Spleen (tissue), 11 donors: ENCODE results near the gene ARSI. TPM values are rescaled to one million over a fixed set of nuclear protein-coding genes. Genes with fewer than 3 reads are reported as not detected.
A peak's percentile ranks its signal among the peaks of the same experiment; 100 is the strongest.

ENCODE experiments used
- DNase-seq: peaks from one replicate; pipeline ENCODE4 v3.0.0-alpha.2; 2020
- H3K27ac ChIP-seq, 8 donors: fragments of 200-600 bp; sonication (generic) in 7 of 8; 1 replicate in 4 of 8; 2 replicates in 4 of 8; pipeline versions ENCODE4 v1.5.0 to v1.8.0; 2016 to 2021; ENCODE audit warnings: inconsistent platforms in 4 of 8, mild to moderate bottlenecking in 4 of 8, moderate library complexity in 1 of 8
- H3K27me3 ChIP-seq, 7 donors: fragments of 200-600 bp; sonication (generic) in 6 of 7; replicated peaks in 1 of 7; 1 replicate in 4 of 7; 2 replicates in 3 of 7; pipeline versions ENCODE4 v1.5.0 to v1.8.0; 2016 to 2021; ENCODE audit warnings: inconsistent platforms in 3 of 7, mild to moderate bottlenecking in 1 of 7
- H3K36me3 ChIP-seq, 6 donors: fragments of 200-600 bp; sonication (generic) in 5 of 6; 1 replicate in 4 of 6; 2 replicates in 2 of 6; pipeline versions ENCODE4 v1.5.0 to v1.8.0; 2016 to 2021; ENCODE audit warnings: inconsistent platforms in 2 of 6
- H3K4me1 ChIP-seq, 6 donors: fragments of 200-600 bp; sonication (generic) in 5 of 6; 1 replicate in 3 of 6; 2 replicates in 3 of 6; pipeline versions ENCODE4 v1.5.0 to v1.8.0; 2016 to 2021; ENCODE audit warnings: inconsistent platforms in 3 of 6
- H3K4me3 ChIP-seq, 8 donors: fragments of 200-600 bp; sonication (generic) in 7 of 8; 1 replicate in 4 of 8; 2 replicates in 4 of 8; pipeline versions ENCODE4 v1.5.0 to v1.8.0; 2016 to 2021; ENCODE audit warnings: inconsistent platforms in 4 of 8, mild to moderate bottlenecking in 4 of 8, moderate library complexity in 2 of 8
- H3K9me3 ChIP-seq, 8 donors: fragments of 200-600 bp; sonication (generic) in 7 of 8; 1 replicate in 4 of 8; 2 replicates in 4 of 8; pipeline versions ENCODE4 v1.5.0 to v1.8.0; 2016 to 2021; ENCODE audit warnings: inconsistent platforms in 4 of 8
- POLR2A ChIP-seq, 3 donors: fragments of 450-650 bp; IDR thresholded peaks; one replicate each; pipeline ENCODE4 v1.5.1; 2017; ENCODE audit warnings: antibody characterized with exemption in 3 of 3, mild to moderate bottlenecking in 1 of 3
- POLR2AphosphoS5 ChIP-seq, 3 donors: sonication (generic); formaldehyde crosslinking; IDR thresholded peaks; one replicate each; pipeline ENCODE4 v1.5.1; 2017; ENCODE audit warnings: antibody characterized with exemption in 3 of 3
- WGBS, 5 donors: extraction: QIAGEN DNeasy Blood & Tissue Kit in 3 of 5; methylation state at CpG; one replicate each; pipeline versions ENCODE4 v1.1.5 to v1.1.7; 2013 to 2018; 5-methylcytosine and 5-hydroxymethylcytosine counted together
- intact Hi-C: fragments of 100-400 bp; cut with DNase I; formaldehyde crosslinking; loops from one replicate; pipeline ENCODE4 v1.15.0; 2023; ENCODE audit warnings: low total_unique reads
- polyA plus RNA-seq, 3 donors: library from polyadenylated mRNA; stranded (reverse); fragments of 200-250 nt; gene quantifications; one replicate each; pipeline ENCODE4 v1.2.1, GENCODE V29; 2013
- total RNA-seq, 7 donors: library from RNA; depleted of rRNA in 3 of 7; stranded (reverse); fragments of >200 nt in 3 of 7; fragmentation: NEBNext Ultra II Directional in 4 of 7; extraction: Animal tissue kit (Norgen Biotek cat#: 25700) in 4 of 7; gene quantifications; one replicate each; pipeline versions ENCODE4 v1.1.0 to v1.2.1, GENCODE V29; 2016 to 2021
- TF ChIP-seq, protein P1 (sequence below), 11 experiments: fragments of 200-600 bp in 7 of 11; fragments of 450-650 bp in 4 of 11; sonication (generic) in 4 of 11; IDR thresholded peaks in 8 of 11; conservative IDR thresholded peaks in 3 of 11; 1 replicate in 7 of 11; 2 replicates in 4 of 11; pipeline versions ENCODE4 v1.4.0 to v1.8.0; 2016 to 2021; ENCODE audit warnings: antibody characterized with exemption in 11 of 11, inconsistent platforms in 4 of 11, mild to moderate bottlenecking in 1 of 11
- donor health status: healthy with polysubstance abuse.
- donor health status: DM: no; HTN: no; CAD: no; lungs with moderate emphysema.
- donor health status: DM: no; HTN: no; CAD: no.
- donor health status: Bipolar disorder and iron deficiency.
- donor health status: healthy.
- donor health status: DM: no; HTN: no; CAD: no.
- donor health status: DM: yes; HTN: yes; CAD: no.

ARSI gene
- total and polyA plus RNA-seq, 10 donors: 0.07 to 3.8 (median 0.92) TPM

DNA sequence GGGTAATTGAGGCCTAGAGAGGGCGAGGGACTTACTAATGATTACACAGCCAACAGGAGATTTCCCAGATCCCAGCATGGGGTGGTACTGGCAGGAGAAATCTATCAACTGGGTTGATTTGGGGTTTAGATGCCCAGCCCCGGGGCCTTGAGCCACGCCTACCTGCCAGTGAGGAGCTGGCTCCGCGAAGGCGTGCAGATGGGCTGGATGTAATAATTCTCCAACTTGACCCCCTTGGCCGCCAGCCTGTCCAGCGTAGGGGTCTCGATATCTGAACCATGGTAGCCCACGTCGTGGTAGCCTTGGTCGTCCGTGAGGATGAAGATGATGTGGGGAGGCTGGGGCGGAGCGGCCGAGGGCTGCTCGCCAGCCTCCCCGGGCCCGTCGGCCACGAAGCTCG, 804 bp downstream of the ARSI start:
- Histone ChIP-seq H3K36me3 (no peaks in the 10 kb centered on the region), H3K27ac (no peak overlapping the region), H3K9me3 (no peaks in the 10 kb centered on the region), H3K4me1 (peaks cover 0 to 28% (median 11%) of the 10 kb centered on the region in 6 donors), H3K27me3 (peaks cover 0 to 44% (median 15%) of the 10 kb centered on the region in 7 donors), H3K4me3 (peak overlapping the region in 7 of 8 donors; percentile 8 to 54 (median 19))
- TF ChIP-seq, protein P1, sequence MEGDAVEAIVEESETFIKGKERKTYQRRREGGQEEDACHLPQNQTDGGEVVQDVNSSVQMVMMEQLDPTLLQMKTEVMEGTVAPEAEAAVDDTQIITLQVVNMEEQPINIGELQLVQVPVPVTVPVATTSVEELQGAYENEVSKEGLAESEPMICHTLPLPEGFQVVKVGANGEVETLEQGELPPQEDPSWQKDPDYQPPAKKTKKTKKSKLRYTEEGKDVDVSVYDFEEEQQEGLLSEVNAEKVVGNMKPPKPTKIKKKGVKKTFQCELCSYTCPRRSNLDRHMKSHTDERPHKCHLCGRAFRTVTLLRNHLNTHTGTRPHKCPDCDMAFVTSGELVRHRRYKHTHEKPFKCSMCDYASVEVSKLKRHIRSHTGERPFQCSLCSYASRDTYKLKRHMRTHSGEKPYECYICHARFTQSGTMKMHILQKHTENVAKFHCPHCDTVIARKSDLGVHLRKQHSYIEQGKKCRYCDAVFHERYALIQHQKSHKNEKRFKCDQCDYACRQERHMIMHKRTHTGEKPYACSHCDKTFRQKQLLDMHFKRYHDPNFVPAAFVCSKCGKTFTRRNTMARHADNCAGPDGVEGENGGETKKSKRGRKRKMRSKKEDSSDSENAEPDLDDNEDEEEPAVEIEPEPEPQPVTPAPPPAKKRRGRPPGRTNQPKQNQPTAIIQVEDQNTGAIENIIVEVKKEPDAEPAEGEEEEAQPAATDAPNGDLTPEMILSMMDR (IDR thresholded peaks at IDR 0.05 in 8 of 11, conservative IDR thresholded peaks at IDR 0.05 in 3 of 11): no peak
- TF ChIP-seq POLR2AphosphoS5 (IDR thresholded peaks at IDR 0.05) (no peak), POLR2A (IDR thresholded peaks at IDR 0.05) (no peak)
- intact Hi-C loops: no loop called here
- WGBS, 5 donors: 25 to 42% (median 28%) methylated on average over 10 to 22 of the region's 22 CpGs
- no peak for DNase-seq

DNA sequence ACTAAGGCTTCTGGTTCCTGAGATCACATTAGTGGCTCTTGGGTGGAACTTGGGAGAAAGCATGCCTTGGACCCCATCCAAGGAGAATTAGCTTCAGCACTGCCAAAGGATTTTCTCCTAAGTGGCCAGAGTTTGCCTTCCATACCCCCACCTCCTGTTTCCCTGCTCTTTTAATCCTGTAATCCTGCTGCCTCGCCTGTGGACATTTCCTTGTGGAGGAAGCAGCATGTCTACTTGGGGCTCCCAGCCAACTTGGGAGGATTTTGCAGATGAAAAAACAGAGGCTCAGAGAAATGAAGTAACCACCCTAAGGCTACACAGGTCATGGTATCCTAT, 1.6 kb downstream of the ARSI start:
- H3K36me3 ChIP-seq: no peaks in the 10 kb centered on the region
- WGBS, 5 donors: 29 to 65% (median 50%) methylated on average over 1 of the region's 1 CpG
- TF ChIP-seq POLR2A (IDR thresholded peaks at IDR 0.05) (no peak), POLR2AphosphoS5 (IDR thresholded peaks at IDR 0.05) (no peak)
- TF ChIP-seq, protein P1 (IDR thresholded peaks at IDR 0.05 in 8 of 11, conservative IDR thresholded peaks at IDR 0.05 in 3 of 11): no peak
- intact Hi-C loops: no loop called here
- no peaks in the 10 kb centered on the region for H3K9me3 ChIP-seq
- no peak overlapping the region for H3K4me3 ChIP-seq
- H3K4me1 ChIP-seq: peaks cover 0 to 28% (median 11%) of the 10 kb centered on the region in 6 donors
- no peak for DNase-seq
- peaks cover 0 to 44% (median 15%) of the 10 kb centered on the region in 7 donors for H3K27me3 ChIP-seq
- H3K27ac ChIP-seq: no peak overlapping the region

DNA sequence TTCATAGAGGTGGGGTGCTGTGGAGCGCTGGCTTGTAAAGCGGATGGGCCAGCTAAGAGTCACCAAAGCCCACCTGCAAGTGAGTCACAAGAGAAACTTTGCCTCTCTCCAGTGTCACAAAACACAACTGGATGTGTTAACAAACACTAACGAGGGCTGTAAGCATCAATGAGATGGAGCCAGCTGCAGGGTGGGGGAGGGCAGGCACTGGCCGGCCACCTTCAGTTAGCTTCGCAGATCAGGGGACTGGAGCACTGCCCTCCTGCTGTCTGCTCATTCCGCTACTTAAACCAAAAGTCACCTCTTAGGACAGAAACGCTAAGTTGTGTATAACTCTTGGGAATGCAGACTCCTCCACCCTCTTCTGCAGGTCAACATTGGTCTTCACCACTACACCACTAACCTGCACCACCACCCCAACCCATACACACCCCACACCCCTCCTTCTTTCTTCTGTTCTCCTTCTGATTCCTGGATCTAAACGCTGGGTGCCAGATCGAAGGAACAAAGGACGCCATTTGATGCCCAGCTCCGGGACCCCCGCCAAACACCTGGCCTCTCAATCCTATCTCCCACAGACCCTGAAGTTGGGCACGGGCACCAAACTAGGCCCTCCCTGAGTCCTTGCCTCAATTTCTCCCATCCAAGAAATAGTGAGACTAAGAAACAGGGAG, 2.1 kb downstream of the ARSI start:
- Histone ChIP-seq H3K4me1 (peaks cover 0 to 28% (median 11%) of the 10 kb centered on the region in 6 donors), H3K9me3 (no peaks in the 10 kb centered on the region), H3K27ac (no peak overlapping the region), H3K4me3 (no peak overlapping the region), H3K36me3 (no peaks in the 10 kb centered on the region), H3K27me3 (peaks cover 0 to 44% (median 15%) of the 10 kb centered on the region in 7 donors)
- 78 to 87% (median 80%) methylated on average over 12 to 13 of the region's 13 CpGs for WGBS, 5 donors
- TF ChIP-seq, protein P1 (IDR thresholded peaks at IDR 0.05 in 8 of 11, conservative IDR thresholded peaks at IDR 0.05 in 3 of 11): no peak
- TF ChIP-seq POLR2A (IDR thresholded peaks at IDR 0.05) (no peak), POLR2AphosphoS5 (IDR thresholded peaks at IDR 0.05) (no peak)
- no peak for DNase-seq
- intact Hi-C loops: no loop called here

DNA sequence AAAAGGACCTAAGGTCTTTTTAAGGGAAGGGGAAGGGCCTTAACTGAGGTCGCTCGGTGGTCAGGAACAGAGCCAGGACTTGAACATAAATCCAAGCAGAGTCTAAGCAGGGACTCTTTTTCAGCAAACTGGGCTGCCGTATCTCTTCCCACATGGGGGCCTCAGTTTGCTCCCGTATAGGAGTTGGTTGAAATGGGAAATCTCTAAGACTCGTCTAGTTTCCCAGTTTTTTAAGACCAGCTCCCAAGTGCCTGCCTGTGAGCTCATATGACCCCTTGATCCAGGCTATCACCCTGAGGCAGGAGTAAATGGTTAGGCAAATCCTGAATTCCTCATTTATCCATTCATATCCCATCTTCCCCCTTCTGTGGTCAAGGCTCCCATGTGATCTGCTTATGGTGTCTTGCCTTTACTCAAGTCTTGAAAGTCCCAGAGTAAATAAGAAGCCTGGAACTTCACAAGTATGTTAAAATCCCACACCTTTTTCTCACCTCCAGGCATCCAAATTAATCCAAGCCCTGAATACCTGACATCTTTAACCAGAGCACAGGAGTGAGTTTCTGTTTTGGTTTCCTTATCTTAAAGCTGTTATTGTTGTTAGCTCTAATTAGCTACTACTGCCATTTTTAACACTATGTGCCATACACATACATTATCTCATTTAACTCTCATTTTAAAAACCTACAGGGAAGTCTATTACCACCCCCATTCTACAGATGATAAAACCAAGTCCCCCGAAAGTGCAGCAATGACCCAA, 3.0 kb downstream of the ARSI start:
- TF ChIP-seq, protein P1 (IDR thresholded peaks at IDR 0.05 in 8 of 11, conservative IDR thresholded peaks at IDR 0.05 in 3 of 11): no peak
- no peak for TF ChIP-seq POLR2A (IDR thresholded peaks at IDR 0.05)
- TF ChIP-seq POLR2AphosphoS5 (IDR thresholded peaks at IDR 0.05): no peak
- Histone ChIP-seq H3K27ac (no peak overlapping the region), H3K36me3 (no peaks in the 10 kb centered on the region), H3K9me3 (no peaks in the 10 kb centered on the region), H3K4me1 (peaks cover 0 to 28% (median 11%) of the 10 kb centered on the region in 6 donors), H3K4me3 (no peak overlapping the region), H3K27me3 (peaks cover 0 to 44% (median 15%) of the 10 kb centered on the region in 7 donors)
- WGBS, 5 donors: 67 to 80% (median 73%) methylated on average over 6 of the region's 6 CpGs
- intact Hi-C loops: no loop called here
- no peak for DNase-seq
